Measurements from ENCODE around the gene SH2D3A.

Gene SH2D3A

GRCh38 chr19:6767357-6768235 lies at the start of gene SH2D3A:
Gene SH2D3A, minus strand, starts transcription at chr19:6767435. Its CDS starts 3,687 bp downstream, at chr19:6763748.
- H3K36me3 Mint-ChIP-seq: no peaks in the 10 kb centered on the region
- H3K9me3 Mint-ChIP-seq: peaks cover 0 to 6% of the 10 kb centered on the region in 2 donors
- peaks cover 24 to 33% of the 10 kb centered on the region in 2 donors for H3K4me1 Mint-ChIP-seq
- H3K4me3 Mint-ChIP-seq: peak within 1 kb of the TSS; percentile 80 to 85
- DNase-seq (peak; percentile 90), ATAC-seq (replicated peaks) (peak; percentile 66 to 72)
- peak within 1 kb of the TSS; percentile 87 for H3K27ac Mint-ChIP-seq
- no peaks in the 10 kb centered on the region for H3K27me3 Mint-ChIP-seq

- Mint-ChIP-seq H3K36me3 (peaks cover 30 to 55% of the 10 kb centered on the region in 2 donors), H3K4me1 (peaks cover 33 to 67% of the 10 kb centered on the region in 2 donors), H3K27me3 (no peaks in the 10 kb centered on the region), H3K27ac (peak overlapping the region; percentile 14), H3K4me3 (no peak overlapping the region), H3K9me3 (peaks cover 5 to 12% of the 10 kb centered on the region in 2 donors)
- ATAC-seq (replicated peaks) (no peak), DNase-seq (no peak)
These were observed 46.4 kb upstream of the SH2D3A start for GRCh38 chr19:6813659-6814058.

- Mint-ChIP-seq H3K9me3 (peaks cover 5 to 9% of the 10 kb centered on the region in 2 donors), H3K27ac (no peak overlapping the region), H3K4me3 (no peak overlapping the region), H3K36me3 (peaks cover 27 to 52% of the 10 kb centered on the region in 2 donors), H3K27me3 (no peaks in the 10 kb centered on the region), H3K4me1 (peaks cover 28 to 60% of the 10 kb centered on the region in 2 donors)
- ATAC-seq (replicated peaks) (no peak), DNase-seq (no peak)
These were observed 45.4 kb upstream of the SH2D3A start for GRCh38 chr19:6812612-6813011.

GRCh38 chr19:6811906-6812305 lies 44.7 kb upstream of the SH2D3A start:
- peaks cover 29 to 52% of the 10 kb centered on the region in 2 donors for H3K36me3 Mint-ChIP-seq
- no peak overlapping the region for H3K27ac Mint-ChIP-seq
- peaks cover 29 to 66% of the 10 kb centered on the region in 2 donors for H3K4me1 Mint-ChIP-seq
- H3K9me3 Mint-ChIP-seq: peaks cover 5 to 9% of the 10 kb centered on the region in 2 donors
- ATAC-seq (replicated peaks) (peak in 1 of 2 donors; percentile 50), DNase-seq (no peak)
- H3K27me3 Mint-ChIP-seq: no peaks in the 10 kb centered on the region
- peak overlapping the region in 1 of 2 donors; percentile 7 for H3K4me3 Mint-ChIP-seq

GRCh38 chr19:6811378-6811777 lies 44.1 kb upstream of the SH2D3A start:
- Mint-ChIP-seq H3K36me3 (peaks cover 29 to 52% of the 10 kb centered on the region in 2 donors), H3K27me3 (no peaks in the 10 kb centered on the region), H3K4me3 (no peak overlapping the region), H3K9me3 (peaks cover 7 to 9% of the 10 kb centered on the region in 2 donors), H3K27ac (peak overlapping the region; percentile 89), H3K4me1 (peaks cover 27 to 66% of the 10 kb centered on the region in 2 donors)
- ATAC-seq (replicated peaks) (no peak), DNase-seq (no peak)

- Mint-ChIP-seq H3K9me3 (peaks cover 7 to 9% of the 10 kb centered on the region in 2 donors), H3K27me3 (no peaks in the 10 kb centered on the region), H3K4me1 (peaks cover 25 to 73% of the 10 kb centered on the region in 2 donors), H3K27ac (peak overlapping the region; percentile 6), H3K4me3 (no peak overlapping the region), H3K36me3 (peaks cover 27 to 44% of the 10 kb centered on the region in 2 donors)
- ATAC-seq (replicated peaks) (no peak), DNase-seq (no peak)
These were observed 42.0 kb upstream of the SH2D3A start for GRCh38 chr19:6809262-6809661.

- Mint-ChIP-seq H3K36me3 (peaks cover 27 to 49% of the 10 kb centered on the region in 2 donors), H3K27me3 (no peaks in the 10 kb centered on the region), H3K9me3 (peaks cover 7 to 9% of the 10 kb centered on the region in 2 donors), H3K4me1 (peaks cover 28 to 72% of the 10 kb centered on the region in 2 donors), H3K4me3 (no peak overlapping the region), H3K27ac (no peak overlapping the region)
- no peak for ATAC-seq (replicated peaks)
- DNase-seq: no peak
These were observed 41.3 kb upstream of the SH2D3A start for GRCh38 chr19:6808494-6808893.

- Mint-ChIP-seq H3K36me3 (peaks cover 20 to 39% of the 10 kb centered on the region in 2 donors), H3K27me3 (no peaks in the 10 kb centered on the region), H3K4me3 (no peak overlapping the region), H3K4me1 (peaks cover 35 to 72% of the 10 kb centered on the region in 2 donors), H3K9me3 (peaks cover 4 to 5% of the 10 kb centered on the region in 2 donors), H3K27ac (peak overlapping the region; percentile 75)
- ATAC-seq (replicated peaks) (no peak), DNase-seq (no peak)
These were observed 40.1 kb upstream of the SH2D3A start for GRCh38 chr19:6807291-6807690.

GRCh38 chr19:6806488-6806887 lies 39.3 kb upstream of the SH2D3A start:
- peaks cover 0 to 2% of the 10 kb centered on the region in 2 donors for H3K9me3 Mint-ChIP-seq
- DNase-seq (no peak), ATAC-seq (replicated peaks) (no peak)
- H3K36me3 Mint-ChIP-seq: peaks cover 15 to 35% of the 10 kb centered on the region in 2 donors
- H3K4me1 Mint-ChIP-seq: peaks cover 35 to 72% of the 10 kb centered on the region in 2 donors
- H3K27ac Mint-ChIP-seq: no peak overlapping the region
- H3K4me3 Mint-ChIP-seq: peak overlapping the region in 1 of 2 donors; percentile 11
- H3K27me3 Mint-ChIP-seq: no peaks in the 10 kb centered on the region

GRCh38 chr19:6803036-6803404 lies 35.8 kb upstream of the SH2D3A start:
- Mint-ChIP-seq H3K36me3 (peaks cover 6 to 35% of the 10 kb centered on the region in 2 donors), H3K4me1 (peaks cover 51 to 78% of the 10 kb centered on the region in 2 donors), H3K9me3 (peaks cover 0 to 2% of the 10 kb centered on the region in 2 donors), H3K4me3 (peak overlapping the region; percentile 89 to 97), H3K27ac (peak overlapping the region; percentile 99), H3K27me3 (no peaks in the 10 kb centered on the region)
- DNase-seq (peak; percentile 39), ATAC-seq (replicated peaks) (peak; percentile 57 to 62)

GRCh38 chr19:6802336-6803035 lies 35.3 kb upstream of the SH2D3A start:
- peak; percentile 75 for DNase-seq
- peaks cover 51 to 79% of the 10 kb centered on the region in 2 donors for H3K4me1 Mint-ChIP-seq

GRCh38 chr19:6801485-6802086 lies 34.4 kb upstream of the SH2D3A start:
- H3K27ac Mint-ChIP-seq: peak overlapping the region; percentile 99
- H3K27me3 Mint-ChIP-seq: no peaks in the 10 kb centered on the region
- H3K36me3 Mint-ChIP-seq: peaks cover 5 to 33% of the 10 kb centered on the region in 2 donors
- DNase-seq: peak; percentile 79
- peak; percentile 62 to 72 for ATAC-seq (replicated peaks)
- H3K4me3 Mint-ChIP-seq: peak overlapping the region; percentile 89 to 97
- peaks cover 0 to 2% of the 10 kb centered on the region in 2 donors for H3K9me3 Mint-ChIP-seq
- peaks cover 55 to 80% of the 10 kb centered on the region in 2 donors for H3K4me1 Mint-ChIP-seq

More at GRCh38 chr19:6802336-6803035, 35.3 kb upstream of the SH2D3A start:
- Mint-ChIP-seq H3K4me3 (peak overlapping the region; percentile 89 to 97), H3K9me3 (peaks cover 0 to 2% of the 10 kb centered on the region in 2 donors), H3K27ac (peak overlapping the region; percentile 99), H3K27me3 (no peaks in the 10 kb centered on the region), H3K36me3 (peaks cover 6 to 35% of the 10 kb centered on the region in 2 donors)
- peak; percentile 74 to 76 for ATAC-seq (replicated peaks)

- ATAC-seq (replicated peaks): no peak
- H3K4me1 Mint-ChIP-seq: peaks cover 55 to 78% of the 10 kb centered on the region in 2 donors
These were observed 33.8 kb upstream of the SH2D3A start for GRCh38 chr19:6800991-6801484.

More at GRCh38 chr19:6800991-6801484, 33.8 kb upstream of the SH2D3A start:
- peak overlapping the region; percentile 89 to 97 for H3K4me3 Mint-ChIP-seq
- H3K9me3 Mint-ChIP-seq: no peaks in the 10 kb centered on the region
- peaks cover 2 to 33% of the 10 kb centered on the region in 2 donors for H3K36me3 Mint-ChIP-seq
- H3K27me3 Mint-ChIP-seq: no peaks in the 10 kb centered on the region
- H3K27ac Mint-ChIP-seq: peak overlapping the region; percentile 99
- no peak for DNase-seq

Data from stimulated activated naive B cell treated with anti-CD40 and anti-IgM and Interleukin-4, amounts not matched to agents 10 μg/mL and 1 μg/mL and 100 μg/mL, for 72 hours (primary cell).